ENCODE measurements around the gene GP1BA.

Gene GP1BA

DNA sequence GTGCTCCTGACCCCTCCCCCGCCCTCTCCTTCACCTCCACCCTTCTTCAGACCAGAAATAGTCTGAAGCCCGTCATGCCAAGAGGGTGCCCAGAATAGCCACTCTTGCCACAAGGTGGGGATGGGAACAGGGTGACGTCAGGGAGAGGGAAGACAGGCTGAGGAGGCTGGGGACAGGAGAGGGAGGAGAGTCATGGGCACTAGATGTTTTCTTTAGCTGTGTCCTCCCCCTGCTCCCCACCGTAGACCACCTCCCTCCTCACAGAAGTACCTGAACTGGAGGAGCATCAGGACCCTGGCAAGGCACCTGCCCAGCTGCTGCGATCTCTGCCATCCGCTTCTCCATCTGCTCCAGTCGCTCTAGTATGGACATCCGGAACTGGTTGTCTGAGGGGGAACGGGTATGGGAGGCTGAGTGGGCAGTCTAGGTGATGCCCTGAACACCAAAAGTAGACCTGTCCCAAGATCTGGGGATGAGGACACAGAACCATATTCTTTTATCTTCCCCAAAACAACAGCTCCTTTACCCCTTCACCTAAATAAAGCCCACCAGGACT lies 42.1 kb downstream of the GP1BA start:
- DNase-seq (ENCODE audit: low spot score) = no peak

DNA sequence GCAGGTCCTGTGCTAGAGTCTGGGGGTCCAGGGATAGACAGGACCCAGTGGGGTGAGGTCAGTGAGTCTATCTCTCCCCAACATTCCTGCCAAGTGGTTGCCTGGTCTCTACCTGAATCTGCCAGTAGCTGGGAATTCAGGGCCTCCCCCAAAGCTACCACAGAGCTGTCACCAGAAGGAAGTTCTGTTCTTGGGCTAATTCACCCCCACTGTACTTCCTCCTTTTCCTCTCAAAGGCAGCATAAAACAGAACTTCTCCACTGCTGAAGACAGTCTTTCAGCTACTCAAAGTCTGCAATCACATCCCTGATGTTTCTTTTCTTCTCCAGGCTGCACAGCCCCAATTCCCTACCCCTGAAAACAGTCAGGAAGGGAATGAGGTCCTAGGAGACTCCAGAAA lies 46.6 kb downstream of the GP1BA start:
- no peak for DNase-seq (ENCODE audit: low spot score)

DNA sequence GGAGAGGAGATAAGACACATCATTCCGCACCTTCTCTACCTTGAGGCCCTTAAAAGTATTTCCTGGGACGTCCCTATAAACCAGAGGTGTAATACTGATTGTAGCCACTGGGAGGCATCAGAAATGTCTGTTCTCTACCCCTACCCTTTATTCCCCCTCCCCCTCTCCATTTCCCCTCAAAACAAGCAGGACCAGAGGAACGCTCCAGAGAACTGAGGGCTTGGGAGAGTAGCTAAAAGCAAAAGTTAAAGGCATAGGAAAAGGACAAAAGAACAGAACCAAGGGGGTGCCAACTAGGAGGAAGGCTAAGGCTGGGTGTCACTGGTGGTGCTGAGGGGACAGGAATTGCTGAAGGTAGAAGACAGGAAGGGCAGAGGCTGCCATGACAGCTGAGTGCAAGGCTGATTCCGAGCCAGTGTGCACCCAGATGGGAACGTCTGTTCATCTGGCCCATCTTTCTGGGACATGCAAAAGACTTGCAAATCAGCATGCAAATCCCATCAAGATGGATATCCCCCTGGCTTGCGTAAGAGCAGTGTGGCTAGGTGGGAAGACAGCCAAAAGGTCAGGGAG lies 48.7 kb downstream of the GP1BA start:
- peak; percentile 70 for DNase-seq (ENCODE audit: low spot score)

DNA sequence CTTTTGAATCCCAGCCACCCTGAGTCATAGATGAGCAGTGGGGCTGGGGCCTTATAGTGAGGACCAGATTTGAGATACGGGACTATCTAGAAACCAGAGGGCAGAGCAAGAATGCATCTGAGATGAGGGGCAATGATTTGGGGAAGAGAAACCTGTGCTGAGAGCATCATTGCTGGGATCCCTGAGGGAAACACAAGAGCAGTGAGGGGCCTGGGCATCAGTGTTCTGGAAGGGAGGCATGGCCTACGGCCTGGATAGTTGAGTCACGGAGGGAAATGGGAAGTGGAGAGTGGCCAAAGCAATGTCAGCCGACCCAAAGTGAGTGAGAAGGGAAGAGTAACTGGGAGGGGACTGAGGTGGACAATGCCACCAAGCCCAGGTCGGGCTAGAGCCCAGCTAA lies 50.2 kb downstream of the GP1BA start:
- DNase-seq (ENCODE audit: low spot score) = no peak

Measured in germinal center (tissue), 1 donor.